Smooth muscle cell (in vitro differentiated cells): ENCODE measurements around the gene ELANE. TPM values are rescaled to one million over a fixed set of nuclear protein-coding genes. Genes with fewer than 3 reads are reported as not detected.
A peak's percentile ranks its signal among the peaks of the same experiment; 100 is the strongest.
"Not testable (repeated sequence)": the region's sequence is repeated elsewhere in the genome, so short reads cannot be mapped to it uniquely, and the experiment has no call there.

ENCODE experiments used
- DNase-seq: peaks from one replicate; lab custom pipeline; 2025; ENCODE audit not compliant: unreplicated experiment; lab: John Stamatoyannopoulos, UW
- H2AFZ ChIP-seq: fragments of 200-600 bp; sonication (generic); 2 replicates; pipeline ENCODE4 v1.6.0; 2016; ENCODE audit warnings: antibody characterized with exemption, low read depth, mild to moderate bottlenecking
- H3F3A ChIP-seq: fragments of 200-600 bp; sonication (generic); 2 replicates; pipeline ENCODE4 v1.6.0; 2017; ENCODE audit warnings: antibody characterized with exemption, low read depth
- H3K27ac ChIP-seq: fragments of 200-600 bp; sonication (generic); 2 replicates; pipeline ENCODE4 v1.5.1; 2016; ENCODE audit warnings: low read depth, mild to moderate bottlenecking
- H3K27me3 ChIP-seq: fragments of 200-600 bp; sonication (generic); 2 replicates; pipeline ENCODE4 v1.6.1; 2016; ENCODE audit warnings: low read depth, mild to moderate bottlenecking
- H3K36me3 ChIP-seq: fragments of 200-600 bp; sonication (generic); 2 replicates; pipeline ENCODE4 v1.5.1; 2016; ENCODE audit warnings: low read depth
- H3K4me1 ChIP-seq: fragments of 200-600 bp; sonication (generic); 2 replicates; pipeline ENCODE4 v1.5.1; 2016; ENCODE audit warnings: low read depth
- H3K4me2 ChIP-seq: fragments of 200-600 bp; sonication (generic); 2 replicates; pipeline ENCODE4 v1.6.0; 2016; ENCODE audit warnings: mild to moderate bottlenecking
- H3K4me3 ChIP-seq: fragments of 200-600 bp; sonication (generic); 2 replicates; pipeline ENCODE4 v1.5.1; 2016; ENCODE audit warnings: mild to moderate bottlenecking
- H3K79me2 ChIP-seq: fragments of 200-600 bp; sonication (generic); 2 replicates; pipeline ENCODE4 v1.6.0; 2016; ENCODE audit warnings: low read depth, mild to moderate bottlenecking
- H3K9ac ChIP-seq: fragments of 200-600 bp; sonication (generic); 2 replicates; pipeline ENCODE4 v1.6.0; 2016; ENCODE audit warnings: low read depth
- H3K9me3 ChIP-seq: fragments of 200-600 bp; sonication (generic); replicated peaks from 2 replicates; pipeline ENCODE4 v1.5.1; 2016; ENCODE audit warnings: low read depth
- H4K20me1 ChIP-seq: fragments of 200-600 bp; sonication (generic); 2 replicates; pipeline ENCODE4 v1.6.0; 2016; ENCODE audit warnings: low read depth
- WGBS: methylation state at CpG from one replicate; pipeline ENCODE4 v1.1.7; 2016; ENCODE audit warnings: low lambda C conversion rate; 5-methylcytosine and 5-hydroxymethylcytosine counted together
- polyA plus RNA-seq: library from polyadenylated mRNA; unstranded; fragments of >200 nt; fragmentation: Nextera tagmentation; extraction: Ambion mirVana; gene quantifications from 2 replicates; pipeline ENCODE4 v1.2.1, GENCODE V29; 2016
- total RNA-seq: library from RNA; depleted of rRNA; stranded (reverse); fragments of >200 nt; gene quantifications from 2 replicates; pipeline ENCODE4 v1.2.3, GENCODE V29; 2014
- TF ChIP-seq, protein P1 (sequence below): fragments of 200-600 bp; sonication (generic); IDR thresholded peaks from 2 replicates; pipeline ENCODE4 v1.5.1; 2017; ENCODE audit warnings: borderline replicate concordance, mild to moderate bottlenecking, antibody characterized with exemption; ENCODE audit not compliant: insufficient read depth, poor library complexity, severe bottlenecking

The ELANE gene
- total and polyA plus RNA-seq, 2 experiments from 2014 or later: not detected

DNA sequence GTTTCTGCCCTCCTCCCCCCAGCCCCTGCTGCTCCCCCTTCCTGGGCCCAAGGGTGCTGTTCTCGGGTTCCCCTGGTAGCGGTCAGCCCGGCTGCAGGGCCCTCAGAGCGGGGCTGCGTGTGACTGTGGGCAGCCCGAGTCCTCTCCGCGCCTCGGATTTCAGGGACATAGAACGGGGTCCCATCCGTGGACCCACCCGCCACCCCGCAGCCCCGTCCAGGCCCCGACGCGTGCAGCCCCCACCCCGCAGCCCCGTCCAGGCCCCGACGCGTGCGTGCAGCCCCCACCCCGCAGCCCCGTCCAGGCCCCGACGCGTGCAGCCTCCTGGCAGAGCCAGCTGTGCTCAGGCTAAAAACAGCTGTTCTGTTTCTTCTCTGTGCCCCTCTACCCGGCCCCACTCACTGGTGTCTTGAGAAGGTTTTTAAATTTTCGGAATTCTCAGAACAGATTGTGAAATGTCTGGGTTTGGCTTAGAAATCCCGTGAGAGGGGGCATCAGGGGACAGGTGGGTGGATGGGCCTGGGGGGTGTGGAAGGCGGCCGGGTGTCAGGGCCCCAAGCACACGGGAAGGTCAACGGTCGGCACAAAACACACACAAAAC is 16.8 kb upstream of the ELANE start:
- Histone ChIP-seq H3K4me1 (no peaks in the 10 kb centered on the region), H3K27me3 (no peaks in the 10 kb centered on the region), H3K9ac (no peak overlapping the region), H3F3A (no peaks in the 10 kb centered on the region), H3K79me2 (no peaks in the 10 kb centered on the region), H3K27ac (no peak overlapping the region), H3K4me3 (no peak overlapping the region), H3K9me3 (no peaks in the 10 kb centered on the region), H3K36me3 (no peaks in the 10 kb centered on the region), H4K20me1 (no peaks in the 10 kb centered on the region), H3K4me2 (no peak overlapping the region), H2AFZ (no peak overlapping the region)
- DNase-seq: no peak
- TF ChIP-seq, protein P1, sequence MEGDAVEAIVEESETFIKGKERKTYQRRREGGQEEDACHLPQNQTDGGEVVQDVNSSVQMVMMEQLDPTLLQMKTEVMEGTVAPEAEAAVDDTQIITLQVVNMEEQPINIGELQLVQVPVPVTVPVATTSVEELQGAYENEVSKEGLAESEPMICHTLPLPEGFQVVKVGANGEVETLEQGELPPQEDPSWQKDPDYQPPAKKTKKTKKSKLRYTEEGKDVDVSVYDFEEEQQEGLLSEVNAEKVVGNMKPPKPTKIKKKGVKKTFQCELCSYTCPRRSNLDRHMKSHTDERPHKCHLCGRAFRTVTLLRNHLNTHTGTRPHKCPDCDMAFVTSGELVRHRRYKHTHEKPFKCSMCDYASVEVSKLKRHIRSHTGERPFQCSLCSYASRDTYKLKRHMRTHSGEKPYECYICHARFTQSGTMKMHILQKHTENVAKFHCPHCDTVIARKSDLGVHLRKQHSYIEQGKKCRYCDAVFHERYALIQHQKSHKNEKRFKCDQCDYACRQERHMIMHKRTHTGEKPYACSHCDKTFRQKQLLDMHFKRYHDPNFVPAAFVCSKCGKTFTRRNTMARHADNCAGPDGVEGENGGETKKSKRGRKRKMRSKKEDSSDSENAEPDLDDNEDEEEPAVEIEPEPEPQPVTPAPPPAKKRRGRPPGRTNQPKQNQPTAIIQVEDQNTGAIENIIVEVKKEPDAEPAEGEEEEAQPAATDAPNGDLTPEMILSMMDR: no peak
- 87% methylated on average over 23 of the region's 36 CpGs for WGBS

DNA sequence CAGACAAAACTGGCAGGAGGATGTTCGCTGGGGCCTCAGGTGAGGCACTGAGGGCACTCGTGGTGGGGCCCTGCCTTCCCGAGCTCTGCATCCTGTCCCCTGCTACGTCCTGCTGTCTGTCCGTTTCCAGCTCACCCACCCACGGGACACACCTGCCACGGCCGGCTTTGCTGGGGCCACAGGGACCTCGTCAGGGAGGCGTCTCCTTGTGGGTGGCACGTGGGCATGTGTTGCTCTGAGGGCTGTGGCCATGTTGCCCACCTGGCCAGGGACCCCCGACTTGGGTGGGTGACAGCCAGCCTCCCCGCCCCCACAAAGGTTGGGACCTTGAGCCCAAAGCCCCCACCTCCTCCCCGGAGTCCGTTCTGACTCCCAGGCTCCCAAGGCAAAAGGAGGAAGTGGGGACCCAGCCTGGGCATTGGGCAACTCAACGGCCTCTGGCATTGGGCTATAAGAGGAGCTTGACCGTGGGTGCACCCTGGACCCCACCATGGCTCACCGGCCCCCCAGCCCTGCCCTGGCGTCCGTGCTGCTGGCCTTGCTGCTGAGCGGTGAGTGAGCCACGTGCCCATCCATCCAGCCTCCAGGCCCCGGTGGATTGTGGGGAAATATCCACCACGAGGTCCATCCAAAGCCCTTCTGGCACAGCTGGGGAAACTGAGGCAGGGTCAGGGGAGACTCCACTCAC is 11.4 kb upstream of the ELANE start, which contains the start of gene PRTN3:
Gene PRTN3, plus strand, starts transcription at position 481 of the 688 bp plus-strand sequence. Its CDS starts 10 bp downstream, at position 491.
- no peak for DNase-seq
- Histone ChIP-seq H3K4me2 (no peak within 1 kb of the TSS), H3K4me3 (no peak within 1 kb of the TSS), H3F3A (no peaks in the 10 kb centered on the region), H3K79me2 (no peaks in the 10 kb centered on the region), H3K27me3 (peaks cover 25% of the 10 kb centered on the region), H3K4me1 (no peaks in the 10 kb centered on the region), H3K27ac (no peak within 1 kb of the TSS), H4K20me1 (no peaks in the 10 kb centered on the region), H3K36me3 (no peaks in the 10 kb centered on the region), H3K9ac (no peak within 1 kb of the TSS), H3K9me3 (no peaks in the 10 kb centered on the region), H2AFZ (no peak within 1 kb of the TSS)
- 86% methylated on average over 24 of the region's 24 CpGs for WGBS
- TF ChIP-seq, protein P1: no peak

DNA sequence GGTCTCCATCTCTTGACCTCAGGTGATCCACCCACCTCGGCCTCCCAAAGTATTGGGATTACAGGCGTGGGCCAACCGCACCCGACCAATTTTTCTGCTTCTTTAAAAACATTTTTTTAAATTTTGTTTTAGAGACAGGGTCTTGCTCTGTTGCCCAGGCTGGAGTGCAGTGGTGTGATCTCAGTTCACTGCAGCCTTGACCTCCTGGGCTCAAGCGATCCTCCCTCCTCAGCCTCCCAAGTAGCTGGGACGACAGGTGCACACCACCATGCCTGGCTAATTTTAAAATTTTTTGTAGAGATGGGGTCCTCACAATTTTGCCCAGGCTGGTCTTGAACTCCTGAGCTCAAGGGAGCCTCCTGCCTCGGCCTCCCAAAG is 9.3 kb upstream of the ELANE start:
- H3K4me2 ChIP-seq, H3F3A ChIP-seq, H3K79me2 ChIP-seq, DNase-seq, H3K27ac ChIP-seq, H4K20me1 ChIP-seq, H3K4me3 ChIP-seq, H3K36me3 ChIP-seq, H2AFZ ChIP-seq, H3K4me1 ChIP-seq, H3K9ac ChIP-seq, H3K9me3 ChIP-seq: not testable (repeated sequence)
- WGBS: 94% methylated on average over 7 of the region's 7 CpGs
- H3K27me3 ChIP-seq: peaks cover 25% of the 10 kb centered on the region

DNA sequence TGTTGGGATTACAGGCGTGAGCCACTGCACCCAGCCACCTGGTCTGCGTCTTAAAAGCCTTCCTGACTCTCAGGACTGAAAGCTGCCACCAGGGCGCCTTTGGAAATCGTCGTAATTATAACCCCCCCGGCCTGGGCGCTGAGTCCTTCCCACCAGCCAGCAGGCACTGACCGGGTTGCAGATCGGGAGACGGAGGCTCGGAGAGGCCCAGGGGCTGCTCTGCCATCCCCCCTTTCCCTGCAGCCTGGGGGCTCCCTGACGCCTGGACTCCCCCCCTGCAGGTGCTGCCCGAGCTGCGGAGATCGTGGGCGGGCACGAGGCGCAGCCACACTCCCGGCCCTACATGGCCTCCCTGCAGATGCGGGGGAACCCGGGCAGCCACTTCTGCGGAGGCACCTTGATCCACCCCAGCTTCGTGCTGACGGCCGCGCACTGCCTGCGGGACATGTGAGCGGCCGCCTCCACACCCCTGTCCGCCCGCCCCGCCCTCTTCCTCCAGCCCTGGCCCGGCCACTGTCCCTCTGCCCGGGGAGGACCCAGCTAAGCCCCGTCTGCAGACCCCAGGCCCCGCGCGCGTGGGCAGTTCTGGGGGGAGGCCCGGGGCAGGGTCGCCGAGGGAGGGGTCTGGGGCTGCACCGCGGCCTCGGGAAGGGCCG is 8.8 kb upstream of the ELANE start:
- Histone ChIP-seq H3K4me3 (no peak overlapping the region), H3K4me2 (peak overlapping the region; percentile 54), H3K9me3 (no peaks in the 10 kb centered on the region), H3K9ac (no peak overlapping the region), H3K36me3 (no peaks in the 10 kb centered on the region), H2AFZ (no peak overlapping the region), H3K79me2 (no peaks in the 10 kb centered on the region), H4K20me1 (no peaks in the 10 kb centered on the region), H3K27me3 (peaks cover 25% of the 10 kb centered on the region), H3K4me1 (no peaks in the 10 kb centered on the region), H3F3A (no peaks in the 10 kb centered on the region), H3K27ac (no peak overlapping the region)
- WGBS: 19% methylated on average over 21 of the region's 46 CpGs
- TF ChIP-seq, protein P1: no peak
- no peak for DNase-seq
